OCI-M2 (cell line): ENCODE data around the gene PDLIM3.
"Not testable (repeated sequence)": the region's sequence is repeated elsewhere in the genome, so short reads cannot be mapped to it uniquely, and the experiment has no call there.

Experiments used
- DNase-seq: peaks from one replicate; lab custom pipeline; 2025; ENCODE audit not compliant: unreplicated experiment; lab: John Stamatoyannopoulos, UW

Gene PDLIM3

GRCh38 chr4:185522451-185522850, 12.9 kb downstream of the PDLIM3 start:
- no peak for DNase-seq

- DNase-seq, result no peak
Measured at GRCh38 chr4:185520119-185520518, 15.2 kb downstream of the PDLIM3 start.

- no peak for DNase-seq
Measured at GRCh38 chr4:185518494-185518893, 16.8 kb downstream of the PDLIM3 start.

- no peak for DNase-seq
Measured at GRCh38 chr4:185518069-185518468, 17.2 kb downstream of the PDLIM3 start.

- no peak for DNase-seq
Measured at GRCh38 chr4:185515248-185515647, 20.1 kb downstream of the PDLIM3 start.

- no peak for DNase-seq
Measured at GRCh38 chr4:185514182-185514697, 21.1 kb downstream of the PDLIM3 start.

GRCh38 chr4:185513489-185514181, 21.7 kb downstream of the PDLIM3 start:
- DNase-seq, result no peak

- DNase-seq, result no peak
Measured at GRCh38 chr4:185512516-185512915, 22.8 kb downstream of the PDLIM3 start.

- DNase-seq, result not testable (repeated sequence)
Measured at GRCh38 chr4:185511243-185511642, 24.1 kb downstream of the PDLIM3 start.

- DNase-seq, result no peak
Measured at GRCh38 chr4:185510806-185511205, 24.5 kb downstream of the PDLIM3 start.

- no peak for DNase-seq
Measured at GRCh38 chr4:185508181-185508580, 27.1 kb downstream of the PDLIM3 start.

GRCh38 chr4:185506422-185506821, 28.9 kb downstream of the PDLIM3 start:
- no peak for DNase-seq

- DNase-seq, result no peak
Measured at GRCh38 chr4:185504098-185505047, 30.9 kb downstream of the PDLIM3 start.

GRCh38 chr4:185502386-185502785, 32.9 kb downstream of the PDLIM3 start:
- no peak for DNase-seq

GRCh38 chr4:185500576-185500975, 34.7 kb downstream of the PDLIM3 start:
- no peak for DNase-seq

- DNase-seq, result no peak
Measured at GRCh38 chr4:185500035-185500434, 35.3 kb downstream of the PDLIM3 start.

GRCh38 chr4:185488650-185489049, 46.7 kb downstream of the PDLIM3 start:
- DNase-seq, result no peak

GRCh38 chr4:185481401-185481800, 53.9 kb downstream of the PDLIM3 start:
- no peak for DNase-seq

GRCh38 chr4:185480016-185480732, 55.1 kb downstream of the PDLIM3 start:
- no peak for DNase-seq

- DNase-seq, result no peak
Measured at GRCh38 chr4:185479507-185479971, 55.8 kb downstream of the PDLIM3 start.

- no peak for DNase-seq
Measured at GRCh38 chr4:185473247-185473646, 62.1 kb downstream of the PDLIM3 start.
